ENCODE measurements around the gene CYP2D6. TPM values are rescaled to one million over a fixed set of nuclear protein-coding genes. Genes with fewer than 3 reads are reported as not detected.

Gene CYP2D6
- total RNA-seq, 1 donor: not detected

- no peak for TF ChIP-seq CTCF (IDR thresholded peaks at IDR 0.05; ENCODE audit: insufficient read depth, low read length)
- no peak for DNase-seq (ENCODE audit: low read depth)
- no peak overlapping the region for H3K4me3 ChIP-seq (ENCODE audit: low read depth, low read length)
Measured at GRCh38 chr22:42173183-42173926, 42.7 kb upstream of the CYP2D6 start.

GRCh38 chr22:42172773-42173172, 42.2 kb upstream of the CYP2D6 start:
- DNase-seq (ENCODE audit: low read depth): peak; percentile 43
- TF ChIP-seq CTCF (IDR thresholded peaks at IDR 0.05; ENCODE audit: insufficient read depth, low read length): no peak

GRCh38 chr22:42171946-42172719, 41.5 kb upstream of the CYP2D6 start:
- no peak overlapping the region for H3K4me3 ChIP-seq (ENCODE audit: low read depth, low read length)
- TF ChIP-seq CTCF (IDR thresholded peaks at IDR 0.05; ENCODE audit: insufficient read depth, low read length): no peak
- no peak for DNase-seq (ENCODE audit: low read depth)

More at GRCh38 chr22:42172773-42173172, 42.2 kb upstream of the CYP2D6 start:
- H3K4me3 ChIP-seq (ENCODE audit: low read depth, low read length): no peak overlapping the region

- DNase-seq (ENCODE audit: low read depth): no peak
- H3K4me3 ChIP-seq (ENCODE audit: low read depth, low read length): no peak overlapping the region
- no peak for TF ChIP-seq CTCF (IDR thresholded peaks at IDR 0.05; ENCODE audit: insufficient read depth, low read length)
Measured at GRCh38 chr22:42171417-42171816, 40.8 kb upstream of the CYP2D6 start.

GRCh38 chr22:42170946-42171345, 40.3 kb upstream of the CYP2D6 start:
- H3K4me3 ChIP-seq (ENCODE audit: low read depth, low read length): no peak overlapping the region
- TF ChIP-seq CTCF (IDR thresholded peaks at IDR 0.05; ENCODE audit: insufficient read depth, low read length): no peak
- DNase-seq (ENCODE audit: low read depth): no peak

- TF ChIP-seq CTCF (IDR thresholded peaks at IDR 0.05; ENCODE audit: insufficient read depth, low read length): peak; percentile 91
- peak; percentile 71 for DNase-seq (ENCODE audit: low read depth)
- no peak overlapping the region for H3K4me3 ChIP-seq (ENCODE audit: low read depth, low read length)
Measured at GRCh38 chr22:42169055-42169469, 38.5 kb upstream of the CYP2D6 start.

All from fibroblast of the aortic adventitia (primary cell).